ENCODE results near the gene CCL16.
"Not testable (repeated sequence)": the region's sequence is repeated elsewhere in the genome, so short reads cannot be mapped to it uniquely, and the experiment has no call there.

Gene CCL16

GRCh38 chr17:35984140-35984539 lies 2.8 kb upstream of the CCL16 start:
- no peak for DNase-seq

- no peak for DNase-seq
Observed at GRCh38 chr17:35982409-35983191, 1.3 kb upstream of the CCL16 start.

- DNase-seq: no peak
Observed at GRCh38 chr17:35981908-35982330, 622 bp upstream of the CCL16 start.

- no peak for DNase-seq
Observed at GRCh38 chr17:35978346-35978745, 3.0 kb downstream of the CCL16 start.

- DNase-seq: no peak
Observed at GRCh38 chr17:35977509-35977908, 3.8 kb downstream of the CCL16 start.

- DNase-seq: no peak
Observed at GRCh38 chr17:35973333-35974260, 7.7 kb downstream of the CCL16 start.

- DNase-seq: no peak
Observed at GRCh38 chr17:35972945-35973332, 8.4 kb downstream of the CCL16 start.

- no peak for DNase-seq
Observed at GRCh38 chr17:35972535-35972934, 8.8 kb downstream of the CCL16 start.

- DNase-seq: no peak
Observed at GRCh38 chr17:35972066-35972465, 9.2 kb downstream of the CCL16 start.

- DNase-seq: peak; percentile 72 to 77
Observed at GRCh38 chr17:35969558-35970380, 11.5 kb downstream of the CCL16 start.

- no peak for DNase-seq
Observed at GRCh38 chr17:35968520-35969054, 12.7 kb downstream of the CCL16 start.

GRCh38 chr17:35965272-35965671 lies 16.0 kb downstream of the CCL16 start:
- DNase-seq: no peak

- no peak for DNase-seq
Observed at GRCh38 chr17:35963663-35964062, 17.6 kb downstream of the CCL16 start.

GRCh38 chr17:35953720-35954119 lies 27.6 kb downstream of the CCL16 start:
- no peak for DNase-seq

- DNase-seq: no peak
Observed at GRCh38 chr17:35949401-35949800, 31.9 kb downstream of the CCL16 start.

GRCh38 chr17:35948092-35948491 lies 33.2 kb downstream of the CCL16 start:
- DNase-seq: no peak

GRCh38 chr17:35947156-35947585 lies 34.1 kb downstream of the CCL16 start:
- peak; percentile 38 for DNase-seq

GRCh38 chr17:35944151-35944550 lies 37.1 kb downstream of the CCL16 start:
- no peak for DNase-seq

- DNase-seq: no peak
Observed at GRCh38 chr17:35943537-35943936, 37.8 kb downstream of the CCL16 start, which contains the start of gene LYZL6. LYZL6 (minus strand) TSS chr17:35943713; CDS start chr17:35939356, 4,357 bp downstream.

GRCh38 chr17:35942588-35943186 lies 38.6 kb downstream of the CCL16 start:
- DNase-seq: no peak

GRCh38 chr17:35938492-35938891 lies 42.8 kb downstream of the CCL16 start:
- DNase-seq: not testable (repeated sequence)

GRCh38 chr17:35936063-35936462 lies 45.2 kb downstream of the CCL16 start:
- no peak for DNase-seq
